Activated CD4-positive, alpha-beta T cell treated with anti-CD3 and anti-CD28 coated beads, Interleukin-2, amount 50 U/mL, for 48 hours (primary cell): ENCODE data around the gene CEP250.
A peak's percentile ranks its signal among the peaks of the same experiment; 100 is the strongest.
"Not testable (repeated sequence)": the region's sequence is repeated elsewhere in the genome, so short reads cannot be mapped to it uniquely, and the experiment has no call there.

Experiments
- DNase-seq, 2 experiments: peaks; one replicate each; pipeline ENCODE4 v3.0.0-alpha.2; 2020

Gene CEP250, protein sequence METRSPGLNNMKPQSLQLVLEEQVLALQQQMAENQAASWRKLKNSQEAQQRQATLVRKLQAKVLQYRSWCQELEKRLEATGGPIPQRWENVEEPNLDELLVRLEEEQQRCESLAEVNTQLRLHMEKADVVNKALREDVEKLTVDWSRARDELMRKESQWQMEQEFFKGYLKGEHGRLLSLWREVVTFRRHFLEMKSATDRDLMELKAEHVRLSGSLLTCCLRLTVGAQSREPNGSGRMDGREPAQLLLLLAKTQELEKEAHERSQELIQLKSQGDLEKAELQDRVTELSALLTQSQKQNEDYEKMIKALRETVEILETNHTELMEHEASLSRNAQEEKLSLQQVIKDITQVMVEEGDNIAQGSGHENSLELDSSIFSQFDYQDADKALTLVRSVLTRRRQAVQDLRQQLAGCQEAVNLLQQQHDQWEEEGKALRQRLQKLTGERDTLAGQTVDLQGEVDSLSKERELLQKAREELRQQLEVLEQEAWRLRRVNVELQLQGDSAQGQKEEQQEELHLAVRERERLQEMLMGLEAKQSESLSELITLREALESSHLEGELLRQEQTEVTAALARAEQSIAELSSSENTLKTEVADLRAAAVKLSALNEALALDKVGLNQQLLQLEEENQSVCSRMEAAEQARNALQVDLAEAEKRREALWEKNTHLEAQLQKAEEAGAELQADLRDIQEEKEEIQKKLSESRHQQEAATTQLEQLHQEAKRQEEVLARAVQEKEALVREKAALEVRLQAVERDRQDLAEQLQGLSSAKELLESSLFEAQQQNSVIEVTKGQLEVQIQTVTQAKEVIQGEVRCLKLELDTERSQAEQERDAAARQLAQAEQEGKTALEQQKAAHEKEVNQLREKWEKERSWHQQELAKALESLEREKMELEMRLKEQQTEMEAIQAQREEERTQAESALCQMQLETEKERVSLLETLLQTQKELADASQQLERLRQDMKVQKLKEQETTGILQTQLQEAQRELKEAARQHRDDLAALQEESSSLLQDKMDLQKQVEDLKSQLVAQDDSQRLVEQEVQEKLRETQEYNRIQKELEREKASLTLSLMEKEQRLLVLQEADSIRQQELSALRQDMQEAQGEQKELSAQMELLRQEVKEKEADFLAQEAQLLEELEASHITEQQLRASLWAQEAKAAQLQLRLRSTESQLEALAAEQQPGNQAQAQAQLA (N-terminal part only)

DNA sequence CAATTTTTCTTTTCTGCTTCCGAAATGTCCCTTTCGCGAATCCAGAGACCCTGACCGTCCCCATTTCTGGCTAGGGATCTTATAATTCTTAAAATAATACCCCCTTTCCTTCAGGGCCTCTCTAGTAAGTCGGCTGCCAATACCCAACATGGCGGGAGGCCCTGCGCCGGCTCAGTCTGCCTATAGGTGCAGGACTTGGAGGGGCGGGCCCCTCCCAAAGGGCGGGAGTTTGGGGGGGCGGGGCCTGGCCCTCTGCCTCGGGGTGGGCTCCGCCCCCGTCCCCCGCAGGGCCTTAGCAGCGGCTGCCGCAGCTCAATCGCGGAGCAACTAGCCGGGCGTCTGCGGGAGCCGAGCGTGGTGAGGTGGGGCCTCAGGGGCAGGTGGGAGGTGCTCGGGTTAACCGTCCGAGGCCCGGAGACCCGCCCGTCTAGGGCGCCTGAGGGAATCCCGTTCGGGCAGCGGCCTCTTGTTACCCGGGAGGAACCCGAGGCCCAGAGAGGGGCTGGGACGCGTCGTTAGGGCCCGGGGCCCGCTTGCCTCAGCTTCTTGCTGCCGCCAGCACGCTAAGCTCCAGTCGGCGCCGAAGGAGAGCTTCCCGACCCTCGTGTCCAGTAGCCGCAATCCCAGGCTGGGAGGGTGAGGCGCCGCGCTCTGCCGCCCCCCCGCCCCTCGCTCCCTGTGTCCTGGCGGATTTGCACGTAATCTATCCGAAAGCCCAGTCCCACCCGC lies at the start of gene CEP250:
CEP250 (plus strand) TSS at position 718 of the 729 bp plus-strand sequence. CDS start 6,770 bp downstream, outside the sequence.
- DNase-seq, result peak; percentile 94

DNA sequence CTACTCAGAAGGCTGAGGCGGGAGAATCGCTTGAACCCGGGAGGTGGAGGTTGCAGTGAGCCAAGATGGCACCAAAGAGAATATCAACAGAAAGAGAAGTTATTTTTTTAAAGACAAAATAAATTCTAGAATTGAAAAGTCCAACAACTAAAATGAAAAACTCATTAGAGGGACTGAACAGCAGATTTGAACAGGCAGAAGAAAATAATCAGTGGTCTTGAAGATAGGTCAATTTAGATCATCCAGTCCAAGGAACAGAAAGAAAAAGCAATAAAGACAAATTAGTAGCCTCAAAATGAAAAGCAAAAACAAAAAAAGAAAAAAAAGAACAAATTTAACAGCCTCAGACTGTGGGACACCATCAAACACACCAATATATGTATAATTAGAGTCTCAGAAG lies 49.6 kb upstream of the CEP250 start:
- no peak for DNase-seq

DNA sequence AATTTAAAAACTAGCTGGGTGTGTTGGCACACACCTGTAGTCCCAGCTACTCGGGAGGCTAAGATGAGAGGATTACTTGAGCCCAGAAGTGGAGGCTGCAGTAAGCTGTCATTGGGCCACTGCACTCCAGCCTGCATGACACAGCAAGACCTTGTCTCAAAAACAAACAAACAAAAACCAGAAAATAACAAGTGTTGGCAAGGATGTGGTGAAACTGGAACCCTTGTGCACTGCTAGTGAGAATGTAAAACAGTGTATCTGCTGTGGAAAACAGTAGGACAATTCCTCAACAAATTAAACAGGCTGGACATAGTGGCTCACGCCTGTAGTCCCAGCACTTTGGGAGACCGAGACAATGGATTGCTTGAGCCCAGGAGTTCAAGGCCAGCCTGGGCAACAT lies 47.1 kb upstream of the CEP250 start:
- DNase-seq, result no peak

DNA sequence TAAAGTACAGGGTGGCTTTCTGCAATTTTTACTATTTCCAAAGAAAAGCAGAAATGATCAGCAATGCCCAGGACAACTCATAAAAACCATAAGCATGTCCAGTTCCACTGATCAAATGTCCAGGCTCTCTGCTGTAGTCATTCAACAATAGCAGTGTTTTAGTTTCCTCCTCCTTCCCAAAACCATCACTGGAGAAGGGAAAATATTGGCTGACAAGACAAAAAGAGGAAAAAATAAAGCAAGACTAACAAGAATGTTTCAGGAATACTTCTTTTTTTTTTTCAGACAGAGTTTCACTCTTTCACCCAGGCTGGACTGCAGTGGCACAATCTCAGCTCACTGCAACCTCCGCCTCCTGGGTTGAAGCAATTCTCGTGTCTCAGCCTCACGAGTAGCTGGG lies 45.9 kb upstream of the CEP250 start:
- no peak for DNase-seq

DNA sequence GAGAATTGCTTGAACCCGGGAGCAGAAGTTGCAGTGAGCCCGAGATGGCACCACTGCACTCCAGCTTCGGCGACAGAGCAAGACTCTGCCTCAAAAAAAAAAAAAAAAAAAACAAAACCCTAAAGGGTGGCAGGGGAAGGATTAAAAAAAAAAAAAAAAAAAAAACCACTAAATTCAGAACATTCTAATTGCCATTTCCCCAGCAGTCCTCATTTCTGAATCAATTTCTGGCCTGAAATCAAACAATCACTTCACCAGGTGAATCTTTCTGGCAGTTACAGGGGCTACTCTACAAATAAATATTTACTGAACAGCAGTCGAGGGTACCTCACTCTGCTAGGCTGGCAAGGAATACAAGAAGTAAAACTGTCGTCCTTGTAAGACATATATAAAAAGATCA lies 44.8 kb upstream of the CEP250 start:
- DNase-seq, result no peak

DNA sequence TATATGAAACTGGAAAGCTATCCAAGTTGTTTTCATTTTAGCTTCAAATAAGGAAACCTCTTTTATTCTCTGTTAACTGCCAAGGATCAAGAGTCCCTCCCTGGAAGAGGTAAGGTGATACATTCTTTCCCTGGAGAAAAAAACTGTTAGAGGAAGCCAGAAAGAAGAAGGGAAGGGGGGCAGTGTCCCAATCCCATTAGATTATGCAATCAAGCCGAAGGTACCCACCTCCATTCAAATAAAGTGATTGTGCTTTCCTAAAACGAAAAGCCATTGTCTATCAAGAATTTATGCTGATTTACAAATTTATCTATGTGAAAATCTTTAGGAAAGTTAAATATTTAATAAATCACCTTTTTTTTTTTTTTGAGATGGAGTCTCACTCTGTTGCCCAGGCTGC lies 34.1 kb upstream of the CEP250 start:
- DNase-seq, result no peak

DNA sequence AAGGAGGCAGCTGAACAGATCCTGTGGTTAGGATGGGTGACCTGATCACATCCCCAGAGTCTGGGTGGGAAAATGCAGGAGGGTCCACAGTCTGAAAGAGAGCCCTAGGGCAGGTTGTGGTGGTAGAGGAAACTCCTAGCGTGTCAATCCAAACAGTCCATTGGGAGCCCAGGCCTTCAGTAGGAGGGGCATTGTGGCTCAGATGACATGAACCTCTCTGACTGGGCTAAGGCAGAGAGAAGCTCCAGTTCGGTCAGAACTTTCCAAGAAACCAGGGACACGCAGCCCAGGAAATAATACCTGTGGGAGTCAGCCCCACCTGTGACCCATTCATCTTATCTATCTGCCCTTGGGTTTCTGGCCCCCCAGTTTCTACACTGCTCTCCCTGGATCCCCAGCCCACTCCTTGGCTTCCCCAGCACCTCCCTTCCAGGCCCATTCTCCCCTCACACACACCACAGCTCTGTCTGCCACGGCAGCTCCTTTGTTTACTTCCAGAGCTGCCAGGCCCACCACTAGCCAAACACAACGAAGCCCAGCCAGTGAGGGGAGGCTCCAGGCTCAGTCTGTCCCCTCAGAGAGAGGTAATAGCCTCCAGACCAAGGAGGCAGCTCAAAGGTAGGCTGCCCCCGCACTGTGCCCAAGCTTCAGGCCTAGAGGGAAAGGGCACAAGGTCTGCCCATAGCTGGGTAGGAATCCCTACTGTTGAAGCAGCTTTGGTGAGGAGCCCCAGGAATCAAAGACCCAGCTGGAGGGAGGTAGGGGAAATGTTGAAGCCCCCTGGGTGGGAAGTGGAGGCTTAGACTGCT lies 23.6 kb upstream of the CEP250 start:
- no peak for DNase-seq

DNA sequence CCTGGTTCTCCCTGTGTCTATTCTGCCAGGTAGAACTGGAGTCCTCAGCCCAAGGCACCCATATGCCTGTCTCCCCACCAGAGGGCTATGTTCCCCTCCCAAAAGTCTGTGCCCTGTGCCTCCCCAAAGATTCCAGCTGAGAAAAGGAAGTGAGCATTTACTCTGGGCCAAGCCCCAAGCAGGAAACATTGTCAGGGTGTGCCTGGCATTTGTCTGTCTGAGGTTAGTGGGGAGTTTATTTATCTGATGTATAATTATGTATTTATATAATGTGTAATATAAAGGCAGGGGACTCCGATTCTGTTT lies 23.0 kb upstream of the CEP250 start:
- DNase-seq, result no peak

DNA sequence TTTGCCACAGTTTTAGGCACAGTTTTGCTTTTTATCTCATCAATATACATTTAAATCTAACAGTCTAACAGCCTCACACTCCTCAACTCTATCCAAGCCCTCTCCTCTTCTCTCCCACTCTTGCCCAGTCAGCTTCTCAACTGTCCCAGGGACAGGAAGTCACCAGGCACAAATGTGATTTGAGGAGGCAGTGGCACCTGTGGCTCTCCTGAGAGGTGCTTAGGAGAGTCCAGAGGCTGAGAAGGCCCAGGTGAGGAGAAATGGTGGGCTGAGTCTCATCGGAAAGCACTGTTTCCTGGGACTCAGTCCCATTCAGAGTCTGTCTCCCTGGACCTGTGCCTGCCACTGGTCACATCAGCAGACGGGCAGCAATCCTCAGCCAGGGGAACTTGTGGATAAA lies 22.1 kb upstream of the CEP250 start:
- DNase-seq, result no peak

DNA sequence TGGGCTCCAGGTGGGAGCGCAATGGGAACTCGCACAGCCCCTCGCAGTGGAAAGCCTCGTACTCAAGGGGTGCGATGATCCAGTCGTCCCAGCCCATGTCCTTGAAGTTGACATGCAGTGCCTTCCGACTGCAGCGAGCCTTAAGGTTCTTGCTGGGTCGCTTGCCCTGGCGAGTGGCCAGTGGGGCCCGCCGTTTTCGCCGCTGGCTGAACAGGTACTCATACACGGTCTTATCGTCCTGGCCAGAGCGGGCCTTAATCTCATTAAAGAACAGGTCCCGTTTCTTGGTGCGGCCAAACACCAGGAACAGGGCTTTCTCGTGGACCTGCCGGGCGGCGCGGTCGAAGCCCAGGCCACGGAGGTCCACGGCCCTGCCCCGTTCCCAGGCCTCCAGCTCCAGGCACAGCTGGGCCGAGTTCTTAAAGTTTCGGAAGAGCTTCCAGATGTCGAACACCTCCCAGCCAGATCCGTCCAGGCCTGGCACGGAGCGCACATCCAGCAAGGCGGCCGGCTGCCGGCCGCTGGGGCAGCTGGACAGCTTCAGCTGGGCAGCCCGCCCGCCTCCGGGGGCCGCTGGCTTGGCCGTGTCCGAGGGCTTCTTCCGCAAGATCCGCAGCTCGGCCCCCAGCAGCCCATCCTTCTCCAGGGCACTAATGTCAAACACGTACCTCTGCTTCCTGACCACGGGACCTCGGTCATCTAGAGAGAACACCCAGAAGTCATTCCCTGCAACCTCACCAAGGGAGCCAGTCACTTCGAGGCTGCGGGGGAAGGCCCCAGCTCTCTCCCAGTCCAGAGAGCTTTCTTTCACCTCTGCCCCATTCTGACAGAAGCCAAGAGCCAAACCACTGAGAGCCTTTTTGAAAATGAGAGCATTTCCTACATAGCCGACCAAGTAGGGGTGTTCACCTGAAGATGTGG lies 21.1 kb upstream of the CEP250 start:
- DNase-seq, result no peak

DNA sequence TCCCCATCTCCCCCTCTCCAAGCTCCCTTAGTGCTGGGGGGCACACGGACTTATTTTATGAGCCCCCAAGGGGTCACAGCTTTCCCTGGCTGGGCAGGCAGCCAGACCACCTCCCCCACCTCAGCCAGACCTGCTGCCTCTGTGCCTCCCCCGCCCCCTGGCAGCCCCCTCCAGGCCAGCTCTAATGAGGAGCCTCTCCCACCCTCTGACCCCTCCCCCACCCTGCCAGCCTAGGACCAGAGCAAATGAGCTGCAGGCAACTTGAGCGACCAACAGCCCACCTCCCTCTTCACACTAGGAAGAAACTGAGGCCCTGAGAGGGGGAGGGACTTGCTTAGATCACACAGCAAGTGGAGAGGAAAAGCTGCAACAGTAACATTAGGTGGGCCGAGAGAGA lies 19.2 kb upstream of the CEP250 start:
- no peak for DNase-seq

DNA sequence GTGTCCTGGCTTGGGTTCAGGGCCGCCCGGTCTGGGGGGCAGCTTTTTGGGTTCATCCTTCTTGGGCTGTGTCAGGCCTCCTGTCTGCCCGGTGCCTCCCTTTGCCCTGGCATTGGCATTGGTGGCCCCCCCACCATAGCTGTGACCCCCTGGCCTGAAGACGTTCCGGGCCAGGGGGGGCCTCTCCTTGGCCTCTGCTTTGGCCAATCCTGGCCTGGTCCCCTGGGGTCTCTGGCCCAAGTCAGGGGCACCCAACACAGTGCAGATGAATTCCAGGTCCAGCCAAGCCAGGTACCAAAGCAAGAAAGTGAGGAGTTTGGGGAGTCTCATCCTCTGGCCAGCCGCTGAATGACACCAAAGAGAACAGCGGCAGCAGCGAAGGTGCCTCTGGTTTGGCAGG lies 17.8 kb upstream of the CEP250 start:
- DNase-seq, result no peak

DNA sequence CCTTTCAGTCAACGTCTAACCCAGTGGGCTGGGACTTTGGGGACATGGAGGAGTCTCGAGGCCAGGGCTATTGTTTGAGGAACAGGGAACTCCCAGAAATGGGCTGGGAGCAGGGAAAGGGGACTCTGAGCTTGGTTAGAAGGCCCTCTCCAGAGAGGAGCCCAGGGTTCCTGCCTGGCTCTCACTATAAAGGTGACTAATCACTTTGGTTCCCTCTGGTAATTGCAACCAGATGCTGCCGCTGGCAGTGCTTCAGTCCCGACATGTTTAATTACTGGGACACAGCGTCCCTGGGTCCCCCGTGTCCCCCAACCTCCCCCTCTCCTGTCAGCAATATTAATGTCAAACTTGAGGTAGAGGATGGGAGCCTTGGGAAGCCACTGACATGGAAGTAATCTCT lies 12.4 kb upstream of the CEP250 start:
- DNase-seq, result no peak

DNA sequence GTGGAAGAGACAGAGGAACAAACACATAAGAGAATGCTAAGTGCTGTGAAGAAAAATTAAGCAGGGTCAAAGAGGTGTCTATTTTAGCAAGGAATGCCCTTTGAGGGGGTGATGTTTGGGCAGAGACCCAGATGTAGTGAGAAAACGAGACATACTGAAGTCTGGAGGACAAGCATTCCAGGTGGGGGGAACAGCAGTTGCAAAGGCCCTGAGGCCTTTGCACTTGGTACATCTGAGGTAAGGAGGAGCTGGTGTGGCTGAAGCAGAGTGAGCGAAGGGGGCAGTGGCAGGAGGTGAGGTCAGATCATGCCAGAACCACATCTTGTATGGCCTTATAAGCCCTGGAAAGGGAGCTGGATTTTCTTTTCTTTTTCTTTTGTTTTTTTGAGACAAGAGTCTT lies 11.2 kb upstream of the CEP250 start:
- no peak for DNase-seq

DNA sequence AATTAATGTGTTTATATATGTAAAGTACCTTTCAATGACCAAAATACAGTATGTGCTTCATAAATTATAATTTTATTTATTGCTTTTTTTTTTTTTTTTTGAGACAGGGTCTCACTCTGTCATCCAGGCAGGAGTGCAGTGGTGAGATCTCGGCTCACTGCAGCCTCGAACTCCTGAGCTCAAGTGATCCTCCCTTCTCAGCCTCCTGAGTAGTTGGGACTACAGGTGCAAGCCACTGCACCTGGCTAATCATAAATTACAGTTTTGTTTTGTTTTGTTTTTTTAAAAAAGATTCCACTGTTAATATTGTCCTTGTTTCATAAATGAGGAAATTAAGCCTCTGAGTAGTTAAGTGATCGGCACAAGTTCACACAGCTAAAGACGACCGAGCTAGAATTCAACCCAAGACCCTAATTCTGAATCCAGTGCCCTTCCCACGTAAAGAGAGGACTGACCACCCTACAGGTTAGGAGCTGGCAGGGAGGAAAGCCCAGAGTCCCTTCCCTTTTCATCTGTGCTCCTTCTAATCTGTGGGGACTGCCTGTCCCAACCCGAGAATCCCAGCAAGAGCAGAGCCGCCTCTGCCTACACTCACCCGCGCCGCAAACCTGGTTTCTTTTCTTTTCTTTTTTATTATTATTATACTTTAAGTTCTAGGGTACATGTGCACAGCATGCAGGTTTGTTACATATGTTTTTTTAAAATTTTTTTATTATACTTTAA lies 8.9 kb upstream of the CEP250 start:
- no peak for DNase-seq

DNA sequence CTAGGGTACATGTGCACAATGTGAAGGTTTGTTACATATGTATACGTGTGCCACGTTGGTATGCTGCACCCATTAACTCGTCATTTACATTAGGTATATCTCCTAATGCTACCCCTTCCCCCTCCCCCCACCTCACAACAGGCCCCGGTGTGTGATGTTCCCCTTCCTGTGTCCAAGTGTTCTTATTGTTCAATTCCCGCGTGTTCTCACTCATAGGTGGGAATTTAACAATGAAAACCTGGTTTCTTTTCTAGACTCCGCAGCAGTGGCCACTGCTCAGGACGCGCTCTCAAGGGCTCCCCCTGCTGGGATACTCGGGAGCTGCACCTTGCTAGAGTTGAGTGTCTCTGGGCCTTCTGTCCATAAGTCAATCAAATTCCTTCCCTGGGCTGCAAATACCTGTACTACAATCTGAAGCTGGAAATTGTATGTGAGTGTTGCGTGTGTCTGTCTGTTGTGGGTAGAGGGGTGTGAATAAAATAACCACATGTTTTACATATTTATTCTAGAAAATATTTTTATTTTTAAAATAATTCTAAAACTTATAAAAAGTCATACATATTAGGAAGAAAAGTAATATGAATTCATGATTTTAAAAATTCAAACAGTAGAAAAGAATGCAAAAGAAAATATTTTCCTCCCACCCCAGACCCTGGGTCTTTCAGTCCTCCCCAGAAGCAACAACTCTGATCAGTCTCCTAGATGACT lies 8.2 kb upstream of the CEP250 start:
- DNase-seq, result peak; percentile 98

DNA sequence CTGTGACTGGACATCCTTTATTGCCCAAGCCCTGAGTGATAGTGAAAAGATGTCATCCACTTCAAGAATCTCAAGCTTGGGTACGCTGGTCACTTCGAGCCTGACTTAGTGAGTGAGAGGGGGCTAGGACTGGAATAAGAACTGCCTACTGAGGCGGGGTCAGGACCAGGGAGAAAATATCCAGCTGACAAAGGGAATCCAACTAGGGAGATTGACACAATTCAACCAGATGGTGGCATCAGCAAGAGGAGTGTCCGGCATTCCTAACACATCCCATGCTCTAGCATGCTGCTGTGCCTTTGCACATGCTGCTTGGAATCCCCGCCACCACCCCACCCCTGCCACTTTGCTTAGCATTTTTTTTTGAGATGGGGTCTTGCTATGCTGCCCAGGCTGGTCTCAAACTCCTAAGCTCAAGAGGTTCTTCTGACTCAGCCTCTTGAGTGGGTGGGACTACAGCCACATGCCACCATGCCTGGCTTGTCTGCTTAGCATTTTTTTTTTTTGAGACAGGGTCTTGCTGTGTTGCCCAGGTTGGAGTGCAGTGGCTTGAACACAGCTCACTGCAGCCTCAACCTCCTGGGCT lies 6.5 kb upstream of the CEP250 start:
- DNase-seq, result no peak

DNA sequence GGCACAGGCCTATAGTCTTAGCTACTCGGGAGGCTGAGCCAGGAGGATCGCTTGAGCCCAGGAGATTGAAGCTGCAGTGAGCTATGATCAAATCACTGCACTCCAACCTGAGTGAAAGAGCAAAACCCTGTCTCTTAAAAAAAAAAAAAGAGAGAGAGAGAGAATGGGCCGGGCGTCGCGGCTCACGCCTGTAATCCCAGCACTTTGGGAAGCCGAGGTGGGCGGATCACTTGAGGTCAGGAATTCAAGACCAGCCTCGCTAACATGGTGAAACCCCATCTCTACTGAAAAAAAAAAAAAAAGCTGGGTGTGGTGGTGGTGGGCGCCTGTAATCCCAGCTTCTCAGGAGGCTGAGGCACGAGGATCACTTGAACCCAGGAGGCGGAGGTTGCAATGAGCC lies 5.5 kb upstream of the CEP250 start:
- DNase-seq, result not testable (repeated sequence)

DNA sequence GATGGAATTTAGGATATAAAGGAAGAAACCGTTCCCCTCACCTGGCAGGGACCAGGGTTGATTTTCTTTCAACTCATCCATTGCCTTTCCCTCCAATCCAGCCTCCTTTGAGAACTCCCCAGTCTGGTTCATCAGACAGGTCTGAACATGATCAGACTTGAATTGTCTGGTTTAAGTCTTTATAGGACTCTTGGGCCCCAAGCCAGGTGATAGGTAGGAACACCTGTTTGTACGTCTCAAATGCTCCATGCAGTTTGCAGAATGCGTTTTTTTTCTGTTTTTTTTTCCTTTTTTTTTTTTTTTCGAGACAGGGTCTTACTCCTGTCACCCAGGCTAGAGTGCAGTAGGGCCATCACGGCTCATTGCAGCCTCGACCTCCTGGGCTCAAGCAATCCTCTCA lies 4.1 kb upstream of the CEP250 start:
- no peak for DNase-seq
